ENCODE measurements around the gene MAS1L. TPM values are rescaled to one million over a fixed set of nuclear protein-coding genes. Genes with fewer than 3 reads are reported as not detected.

MAS1L gene
- not detected in 2 replicates for total RNA-seq

GRCh38 chr6:29487660-29488059 is at the start of gene MAS1L:
Gene MAS1L, minus strand, starts transcription at chr6:29487956. Its CDS starts 54 bp downstream, at chr6:29487902.

GRCh38 chr6:29456971-29457370 is 30.8 kb downstream of the MAS1L start, which contains the start of the genes OR11A1 and OR2H1:
Gene OR11A1, minus strand, starts transcription at chr6:29457071. Its CDS starts 29,430 bp downstream, at chr6:29427641.
Gene OR2H1, plus strand, starts transcription at chr6:29457155. Its CDS starts 4,615 bp downstream, at chr6:29461770.

GRCh38 chr6:29439006-29439405 is 48.8 kb downstream of the MAS1L start, which contains the start of gene OR10C1:
Gene OR10C1, plus strand, starts transcription at chr6:29439306. Its CDS starts 710 bp downstream, at chr6:29440016.

Other genes starting within 250 kb of the MAS1L start
- gene OR14J1, start 186.3 kb downstream of the MAS1L start, total RNA-seq = not detected in 2 replicates
- not detected in 2 replicates for gene OR5V1, start 119.1 kb downstream of the MAS1L start, total RNA-seq
- not detected in 2 replicates for gene OR12D3, start 112.7 kb downstream of the MAS1L start, total RNA-seq
- gene OR12D2, start 92.3 kb downstream of the MAS1L start, total RNA-seq = not detected in 2 replicates
- not detected in 2 replicates for gene OR12D1, start 73.0 kb downstream of the MAS1L start, total RNA-seq
- not detected in 2 replicates for gene OR10C1, start 48.6 kb downstream of the MAS1L start, total RNA-seq
- not detected in 2 replicates for gene OR11A1, start 30.9 kb downstream of the MAS1L start, total RNA-seq
- gene OR2H1, start 30.8 kb downstream of the MAS1L start, total RNA-seq = not detected in 2 replicates
- gene UBD, start 71.8 kb upstream of the MAS1L start, total RNA-seq = 9.9 TPM in 1 of 2 replicates, not detected in the other
- 0.24 TPM in 1 of 2 replicates, not detected in the other for gene OR2H2, start 97.2 kb upstream of the MAS1L start, total RNA-seq
- gene GABBR1, start 145.2 kb upstream of the MAS1L start, total RNA-seq = 4.9 and 9.6 TPM in 2 replicates
- gene MOG, start 169.1 kb upstream of the MAS1L start, total RNA-seq = not detected in 2 replicates
- gene ZFP57, start 193.2 kb upstream of the MAS1L start, total RNA-seq = 0.24 and 1.1 TPM in 2 replicates
- 13.4 and 36.6 TPM in 2 replicates for gene HLA-F, start 235.5 kb upstream of the MAS1L start, total RNA-seq